Measurements from ENCODE around the gene SETD6.

GRCh38 chr16:58515871-58516767 is 802 bp downstream of the SETD6 start:
- TF ChIP-seq, protein P1, sequence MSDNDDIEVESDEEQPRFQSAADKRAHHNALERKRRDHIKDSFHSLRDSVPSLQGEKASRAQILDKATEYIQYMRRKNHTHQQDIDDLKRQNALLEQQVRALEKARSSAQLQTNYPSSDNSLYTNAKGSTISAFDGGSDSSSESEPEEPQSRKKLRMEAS (CRISPR knock-in tag; IDR thresholded peaks at IDR 0.05) = no peak
- no peak for TF ChIP-seq CTCF (IDR thresholded peaks at IDR 0.05)

Data from WTC11 (cell line).